Gastrocnemius medialis (tissue), 4 donors: ENCODE results near the gene GCH1. TPM values are rescaled to one million over a fixed set of nuclear protein-coding genes. Genes with fewer than 3 reads are reported as not detected.
"Not testable (repeated sequence)": the region's sequence is repeated elsewhere in the genome, so short reads cannot be mapped to it uniquely, and the experiment has no call there.

Experiments used
- ATAC-seq, 2 donors: fragments of 150-250 bp; one replicate each; pipeline ENCODE4 v1.9.1; 2016
- DNase-seq, 2 donors: peaks; one replicate each; pipeline ENCODE4 v3.0.0-alpha.2; 2019
- H3K27ac ChIP-seq, 4 donors: fragments of 200-600 bp; sonication (generic); 1 replicate in 1 of 4; 2 replicates in 3 of 4; pipeline ENCODE4 v1.5.1; 2016 to 2018; ENCODE audit warnings: mild to moderate bottlenecking in 2 of 4, moderate library complexity in 1 of 4
- H3K27me3 ChIP-seq, 3 donors: fragments of 200-600 bp; sonication (generic) in 2 of 3; 1 replicate in 1 of 3; 2 replicates in 2 of 3; pipeline versions ENCODE4 v1.5.1 to v1.6.0; 2016 to 2019; ENCODE audit warnings: mild to moderate bottlenecking in 1 of 3, moderate library complexity in 1 of 3
- H3K36me3 ChIP-seq, 2 donors: fragments of 200-600 bp; sonication (generic) in 1 of 2; one replicate each; pipeline ENCODE4 v1.5.1; 2017 to 2018
- H3K4me1 ChIP-seq, 2 donors: fragments of 200-600 bp; sonication (generic) in 1 of 2; one replicate each; pipeline ENCODE4 v1.5.1; 2016 to 2017; ENCODE audit warnings: mild to moderate bottlenecking in 2 of 2
- H3K4me3 ChIP-seq, 4 donors: fragments of 200-600 bp; sonication (generic) in 3 of 4; 1 replicate in 1 of 4; 2 replicates in 3 of 4; pipeline ENCODE4 v1.5.1; 2016 to 2019; ENCODE audit warnings: mild to moderate bottlenecking in 2 of 4
- H3K9me3 ChIP-seq, 3 donors: fragments of 200-600 bp; sonication (generic) in 2 of 3; 1 replicate in 1 of 3; 2 replicates in 2 of 3; pipeline ENCODE4 v1.5.1; 2016 to 2019
- POLR2A ChIP-seq, 2 donors: fragments of 450-650 bp; IDR thresholded peaks; one replicate each; pipeline ENCODE4 v1.6.1; 2017; ENCODE audit warnings: antibody characterized with exemption in 2 of 2, mild to moderate bottlenecking in 2 of 2, moderate library complexity in 2 of 2
- in situ Hi-C, 4 donors: fragments of 200-750 bp; cut with MboI; loops; one replicate each; pipeline versions ENCODE4 v1.15.0 to v1.8.0; 2017; ENCODE audit warnings: low sequenced_read_pairs in 4 of 4
- intact Hi-C: fragments of 100-400 bp; cut with DNase I; formaldehyde crosslinking; loops from one replicate; pipeline ENCODE4 v1.15.1; 2023; ENCODE audit warnings: low total_unique reads
- total RNA-seq, 4 donors: library from RNA; depleted of rRNA; stranded (reverse); fragments of >200 nt; gene quantifications; one replicate each; pipeline versions ENCODE4 v1.1.0 to v1.2.3, GENCODE V29; 2016
- TF ChIP-seq, protein P1 (sequence below), 5 experiments: fragments of 450-650 bp in 3 of 5; fragments of 200-600 bp in 2 of 5; sonication (generic) in 2 of 5; IDR thresholded peaks in 4 of 5; conservative IDR thresholded peaks in 1 of 5; 1 replicate in 4 of 5; 2 replicates in 1 of 5; pipeline ENCODE4 v1.5.1; 2016 to 2019; ENCODE audit warnings: antibody characterized with exemption in 5 of 5, mild to moderate bottlenecking in 3 of 5, moderate library complexity in 3 of 5

Gene GCH1
- total RNA-seq, 4 donors from 2014 or later = 0.53 to 1.6 (median 0.92) TPM

DNA sequence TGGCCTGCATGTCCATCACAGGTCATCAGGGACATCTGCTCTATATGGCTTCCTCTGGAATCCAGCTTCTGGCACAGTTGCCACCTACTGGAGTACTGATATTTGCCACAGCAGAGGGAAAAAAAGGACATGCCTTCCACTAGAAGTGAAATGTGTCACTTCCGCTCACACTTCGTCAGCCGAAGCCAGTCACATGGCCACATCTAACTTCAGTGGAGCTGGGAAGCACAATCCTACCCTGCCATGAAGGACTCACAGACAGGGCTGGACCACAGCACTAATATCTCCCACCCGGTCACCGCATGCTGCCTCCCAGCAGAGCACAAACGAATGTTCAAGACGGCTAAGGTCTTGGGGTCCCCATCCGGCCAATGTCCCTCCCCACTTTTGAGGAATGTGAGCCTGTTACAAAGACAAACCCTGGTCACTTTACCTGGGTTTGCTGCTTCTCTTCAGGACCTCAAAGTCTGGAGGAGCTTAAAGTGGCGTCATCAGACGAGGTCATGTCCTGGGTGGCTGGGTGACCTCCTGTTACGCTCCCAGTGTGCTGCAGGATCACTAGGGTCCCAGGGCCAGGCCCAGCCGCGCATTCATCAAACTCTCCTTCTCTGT is 98.6 kb downstream of the GCH1 start:
- no peak for DNase-seq
- in situ Hi-C loops (loop anchor here in 1 of 4 donors (10.0 kb wide), 1 partner anchor 249 kb away; no protein-coding TSS in a partner anchor), intact Hi-C loops (no loop called here)
- Histone ChIP-seq H3K27ac (no peak overlapping the region), H3K36me3 (no peaks in the 10 kb centered on the region), H3K4me1 (peaks cover 0 to 5% of the 10 kb centered on the region in 2 donors), H3K27me3 (no peaks in the 10 kb centered on the region), H3K4me3 (no peak overlapping the region), H3K9me3 (no peaks in the 10 kb centered on the region)
- TF ChIP-seq, protein P1, sequence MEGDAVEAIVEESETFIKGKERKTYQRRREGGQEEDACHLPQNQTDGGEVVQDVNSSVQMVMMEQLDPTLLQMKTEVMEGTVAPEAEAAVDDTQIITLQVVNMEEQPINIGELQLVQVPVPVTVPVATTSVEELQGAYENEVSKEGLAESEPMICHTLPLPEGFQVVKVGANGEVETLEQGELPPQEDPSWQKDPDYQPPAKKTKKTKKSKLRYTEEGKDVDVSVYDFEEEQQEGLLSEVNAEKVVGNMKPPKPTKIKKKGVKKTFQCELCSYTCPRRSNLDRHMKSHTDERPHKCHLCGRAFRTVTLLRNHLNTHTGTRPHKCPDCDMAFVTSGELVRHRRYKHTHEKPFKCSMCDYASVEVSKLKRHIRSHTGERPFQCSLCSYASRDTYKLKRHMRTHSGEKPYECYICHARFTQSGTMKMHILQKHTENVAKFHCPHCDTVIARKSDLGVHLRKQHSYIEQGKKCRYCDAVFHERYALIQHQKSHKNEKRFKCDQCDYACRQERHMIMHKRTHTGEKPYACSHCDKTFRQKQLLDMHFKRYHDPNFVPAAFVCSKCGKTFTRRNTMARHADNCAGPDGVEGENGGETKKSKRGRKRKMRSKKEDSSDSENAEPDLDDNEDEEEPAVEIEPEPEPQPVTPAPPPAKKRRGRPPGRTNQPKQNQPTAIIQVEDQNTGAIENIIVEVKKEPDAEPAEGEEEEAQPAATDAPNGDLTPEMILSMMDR (IDR thresholded peaks at IDR 0.05 in 4 of 5, conservative IDR thresholded peaks at IDR 0.05 in 1 of 5) = no peak
- TF ChIP-seq POLR2A (IDR thresholded peaks at IDR 0.05) = no peak
- ATAC-seq = no peak

DNA sequence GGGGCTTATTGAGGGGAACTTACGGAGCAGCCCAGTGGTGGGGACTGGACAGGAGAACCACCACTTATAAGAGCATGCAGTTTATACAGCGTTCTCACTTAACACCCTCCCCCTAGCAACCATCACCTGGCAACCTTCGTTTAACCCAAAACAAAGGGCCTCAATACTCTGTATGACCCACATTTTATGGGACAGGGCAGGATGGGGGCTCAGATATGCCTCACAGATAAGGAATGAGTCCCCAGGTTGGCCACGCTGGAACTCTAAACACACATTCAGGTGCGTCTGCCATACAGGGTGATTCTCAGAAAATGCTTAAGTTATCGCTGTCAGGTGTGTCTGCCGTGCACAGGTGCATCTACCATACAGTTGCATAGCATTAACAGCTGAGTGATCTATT is 99.2 kb downstream of the GCH1 start:
- Histone ChIP-seq H3K27me3 (no peaks in the 10 kb centered on the region), H3K36me3 (no peaks in the 10 kb centered on the region), H3K27ac (no peak overlapping the region), H3K4me3 (no peak overlapping the region), H3K4me1 (peaks cover 0 to 5% of the 10 kb centered on the region in 2 donors), H3K9me3 (no peaks in the 10 kb centered on the region)
- ATAC-seq = no peak
- no peak for DNase-seq
- TF ChIP-seq, protein P1 (IDR thresholded peaks at IDR 0.05 in 4 of 5, conservative IDR thresholded peaks at IDR 0.05 in 1 of 5) = no peak
- TF ChIP-seq POLR2A (IDR thresholded peaks at IDR 0.05) = no peak
- intact Hi-C loops (no loop called here), in situ Hi-C loops (loop anchor here in 1 of 4 donors (10.0 kb wide), 1 partner anchor 249 kb away; no protein-coding TSS in a partner anchor)

DNA sequence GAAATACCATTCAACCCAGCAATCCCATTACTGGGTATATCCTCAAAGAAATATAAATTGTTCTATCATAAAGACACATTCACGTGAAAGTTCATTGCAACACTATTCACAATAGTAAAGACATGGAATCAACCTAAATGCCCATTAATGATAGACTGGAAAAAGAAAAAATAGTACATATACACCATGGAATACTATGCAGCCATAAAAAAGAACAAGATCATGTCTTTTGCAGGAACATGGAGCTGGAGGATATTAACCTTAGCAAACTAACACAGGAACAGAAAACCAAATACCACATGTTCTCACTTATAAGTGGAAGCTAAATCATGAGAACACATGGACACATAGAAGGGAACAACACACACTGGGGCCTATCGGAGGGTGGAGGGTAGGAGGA is 101.1 kb downstream of the GCH1 start:
- H3K4me3 ChIP-seq, H3K4me1 ChIP-seq, DNase-seq, ATAC-seq, H3K27me3 ChIP-seq, H3K27ac ChIP-seq, H3K36me3 ChIP-seq, intact Hi-C loops, H3K9me3 ChIP-seq: not testable (repeated sequence)
- in situ Hi-C loops = loop anchor here in 1 of 4 donors (10.0 kb wide), 1 partner anchor 247 kb away; no protein-coding TSS in a partner anchor

DNA sequence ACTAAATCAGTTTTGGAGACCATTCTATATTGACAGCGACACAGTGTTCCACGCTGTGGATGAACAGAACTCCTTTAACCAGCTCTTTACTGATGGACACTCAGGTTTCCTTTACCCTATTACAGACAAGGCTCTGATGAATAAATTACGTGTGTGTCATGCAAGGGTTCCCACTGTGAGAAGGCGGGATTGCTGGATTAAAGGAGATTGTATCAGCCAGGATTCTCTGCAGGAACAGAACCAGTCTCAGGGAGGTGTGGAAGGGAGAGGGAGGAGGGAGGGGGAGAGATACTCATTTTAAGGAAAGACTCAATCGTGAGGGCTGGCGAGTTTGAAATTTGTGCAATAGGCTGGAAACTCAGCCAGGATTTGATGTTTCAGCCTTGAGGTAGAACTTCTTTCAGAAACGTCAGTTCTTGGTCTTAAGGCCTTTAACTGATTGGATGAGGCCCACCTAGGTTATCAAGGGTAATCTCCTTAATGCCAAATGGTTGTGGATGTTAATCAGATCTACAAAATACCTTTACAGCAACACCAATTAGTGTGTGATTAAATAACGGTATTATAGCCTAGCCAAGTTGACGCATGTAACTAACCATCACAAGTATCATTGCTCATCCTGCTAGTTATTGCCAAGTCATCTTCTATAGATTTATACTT is 104.0 kb downstream of the GCH1 start:
- ATAC-seq (no peak), DNase-seq (no peak)
- TF ChIP-seq, protein P1 (IDR thresholded peaks at IDR 0.05 in 4 of 5, conservative IDR thresholded peaks at IDR 0.05 in 1 of 5) = no peak
- TF ChIP-seq POLR2A (IDR thresholded peaks at IDR 0.05) = no peak
- in situ Hi-C loops = no loop called here
- Histone ChIP-seq H3K4me1 (no peaks in the 10 kb centered on the region), H3K4me3 (no peak overlapping the region), H3K27me3 (no peaks in the 10 kb centered on the region), H3K27ac (no peak overlapping the region), H3K36me3 (no peaks in the 10 kb centered on the region), H3K9me3 (no peaks in the 10 kb centered on the region)
- intact Hi-C loops = no loop called here

DNA sequence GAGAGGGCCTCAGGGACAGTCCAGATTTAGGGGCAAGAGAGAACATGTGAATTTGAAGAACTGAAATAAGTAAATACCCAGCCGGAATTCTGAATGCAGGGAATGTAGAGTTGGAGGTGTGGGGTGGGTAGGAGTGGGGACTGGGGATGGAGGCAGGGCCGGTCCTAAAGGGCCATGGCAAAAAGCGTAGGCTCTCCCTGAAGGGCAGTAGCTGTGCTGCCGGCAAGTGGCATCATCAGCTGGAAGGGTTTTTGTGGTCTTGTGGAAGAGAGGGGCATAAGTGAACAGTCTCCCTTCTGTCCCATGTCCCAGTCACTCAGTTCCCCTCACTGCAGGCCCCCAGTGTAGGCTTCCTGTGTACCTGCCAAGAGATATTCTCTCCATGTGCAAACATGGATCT is 104.6 kb downstream of the GCH1 start:
- DNase-seq = no peak

More for the DNA sequence above, 104.6 kb downstream of the GCH1 start:
- Histone ChIP-seq H3K27ac (no peak overlapping the region), H3K27me3 (no peaks in the 10 kb centered on the region), H3K36me3 (no peaks in the 10 kb centered on the region), H3K4me3 (no peak overlapping the region), H3K9me3 (no peaks in the 10 kb centered on the region), H3K4me1 (no peaks in the 10 kb centered on the region)
- in situ Hi-C loops = no loop called here
- TF ChIP-seq, protein P1 (IDR thresholded peaks at IDR 0.05 in 4 of 5, conservative IDR thresholded peaks at IDR 0.05 in 1 of 5) = no peak
- TF ChIP-seq POLR2A (IDR thresholded peaks at IDR 0.05) = no peak
- intact Hi-C loops = no loop called here
- ATAC-seq = no peak
